ENCODE results near the gene PDE4B. TPM values are rescaled to one million over a fixed set of nuclear protein-coding genes. Genes with fewer than 3 reads are reported as not detected.

The PDE4B gene
- total RNA-seq, 1 donor: 2.3 TPM

- no peak overlapping the region for H3K4me3 ChIP-seq (ENCODE audit: low read depth, low read length)
- DNase-seq (ENCODE audit: low read depth): peak; percentile 87
- TF ChIP-seq CTCF (IDR thresholded peaks at IDR 0.05; ENCODE audit: insufficient read depth, low read length): peak; percentile 100
These were observed 450.2 kb downstream of the PDE4B start for GRCh38 chr1:66242646-66243547.

- DNase-seq (ENCODE audit: low read depth): peak; percentile 10
- no peak overlapping the region for H3K4me3 ChIP-seq (ENCODE audit: low read depth, low read length)
- TF ChIP-seq CTCF (IDR thresholded peaks at IDR 0.05; ENCODE audit: insufficient read depth, low read length): no peak
These were observed 450.9 kb downstream of the PDE4B start for GRCh38 chr1:66243548-66244130.

- TF ChIP-seq CTCF (IDR thresholded peaks at IDR 0.05; ENCODE audit: insufficient read depth, low read length): no peak
- DNase-seq (ENCODE audit: low read depth): no peak
- no peak overlapping the region for H3K4me3 ChIP-seq (ENCODE audit: low read depth, low read length)
These were observed 451.7 kb downstream of the PDE4B start for GRCh38 chr1:66244429-66244828.

GRCh38 chr1:66245691-66246090 lies 453.0 kb downstream of the PDE4B start:
- no peak for DNase-seq (ENCODE audit: low read depth)
- H3K4me3 ChIP-seq (ENCODE audit: low read depth, low read length): no peak overlapping the region
- TF ChIP-seq CTCF (IDR thresholded peaks at IDR 0.05; ENCODE audit: insufficient read depth, low read length): no peak

GRCh38 chr1:66246351-66247269 lies 453.9 kb downstream of the PDE4B start:
- no peak for TF ChIP-seq CTCF (IDR thresholded peaks at IDR 0.05; ENCODE audit: insufficient read depth, low read length)
- DNase-seq (ENCODE audit: low read depth): no peak
- no peak overlapping the region for H3K4me3 ChIP-seq (ENCODE audit: low read depth, low read length)

- no peak overlapping the region for H3K4me3 ChIP-seq (ENCODE audit: low read depth, low read length)
- no peak for DNase-seq (ENCODE audit: low read depth)
- no peak for TF ChIP-seq CTCF (IDR thresholded peaks at IDR 0.05; ENCODE audit: insufficient read depth, low read length)
These were observed 454.9 kb downstream of the PDE4B start for GRCh38 chr1:66247415-66248208.
